Measurements from ENCODE around the gene LHX1. TPM values are rescaled to one million over a fixed set of nuclear protein-coding genes. Genes with fewer than 3 reads are reported as not detected.

LHX1 gene
- 0.68 to 1.3 TPM (median 1.2 TPM) in 5 replicates for total RNA-seq (2022; extraction: Qiagen RNA extraction)

GRCh38 chr17:36937001-36937958 is at the start of gene LHX1:
Gene LHX1, plus strand, starts transcription at chr17:36937475. Its CDS starts 723 bp downstream, at chr17:36938198.

DNA sequence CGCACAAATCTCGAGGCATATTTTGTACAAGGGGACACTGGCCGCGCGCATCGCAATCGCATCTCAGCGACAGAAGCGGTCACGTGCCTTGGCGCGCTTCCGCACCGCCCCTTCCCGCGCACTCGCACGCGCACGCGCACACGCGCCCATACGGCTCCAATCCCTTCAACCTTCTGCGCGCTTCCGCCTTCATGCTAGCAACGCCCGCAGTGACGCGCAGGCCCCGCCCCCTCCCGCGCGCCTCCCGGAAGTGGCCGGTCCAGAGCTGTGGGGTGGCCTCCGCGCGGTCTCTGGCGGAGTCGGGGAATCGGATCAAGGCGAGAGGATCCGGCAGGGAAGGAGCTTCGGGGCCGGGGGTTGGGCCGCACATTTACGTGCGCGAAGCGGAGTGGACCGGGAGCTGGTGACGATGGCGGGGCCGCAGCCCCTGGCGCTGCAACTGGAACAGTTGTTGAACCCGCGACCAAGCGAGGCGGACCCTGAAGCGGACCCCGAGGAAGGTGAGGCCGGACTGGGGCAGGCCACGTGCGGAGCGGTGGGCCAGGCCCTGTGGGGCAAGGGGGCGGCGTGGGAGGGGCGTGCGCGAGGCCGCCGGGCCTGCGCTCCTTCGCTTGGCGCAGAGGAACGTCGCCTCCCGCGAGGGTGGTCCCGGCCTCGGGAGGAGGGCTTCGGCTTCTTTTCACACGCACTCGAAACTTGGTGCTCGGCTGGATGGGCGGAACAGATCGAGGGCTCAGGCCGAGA is 11.6 kb downstream of the LHX1 start, which contains the start of gene AATF:
TSS of gene AATF (plus strand) at position 238 of the 744 bp plus-strand sequence. CDS start at position 410, 172 bp downstream.

Other genes starting within 250 kb of the LHX1 start
- gene AATF, start 11.5 kb downstream of the LHX1 start, total RNA-seq (2022; extraction: Qiagen RNA extraction): 102 to 123 TPM (median 107 TPM) in 5 replicates

Data from A549 treated with AZD2906 at 1 μM for 4 hours (cell line).